DMS153 treated with DMSO at 0.1 percent for 48 hours (cell line): ENCODE data around the gene OGFOD1.

Experiments used
- DNase-seq: peaks from one replicate; lab custom pipeline; 2025; ENCODE audit not compliant: unreplicated experiment; lab: John Stamatoyannopoulos, UW

OGFOD1 gene

GRCh38 chr16:56525236-56525635, 73.9 kb downstream of the OGFOD1 start:
- no peak for DNase-seq
